Fibroblast of lung (primary cell): ENCODE data around the gene KCTD15.

ENCODE experiments used
- EZH2 ChIP-seq: IDR thresholded peaks from 2 replicates; pipeline ENCODE4 v1.5.1; 2012; ENCODE audit warnings: low read length, control low read depth, mild to moderate bottlenecking; ENCODE audit errors: missing control alignments
- TF ChIP-seq, protein P1 (sequence below), 2 donors: IDR thresholded peaks in 1 of 2; conservative IDR thresholded peaks in 1 of 2; 1 replicate in 1 of 2; 2 replicates in 1 of 2; pipeline ENCODE4 v1.5.1; 2011 to 2012; ENCODE audit warnings: low read length in 2 of 2, control low read depth in 1 of 2, inconsistent platforms in 1 of 2, low read depth in 1 of 2, mild to moderate bottlenecking in 1 of 2

GRCh38 chr19:33772858-33773180 lies 23.9 kb upstream of the KCTD15 start:
- TF ChIP-seq, protein P1, sequence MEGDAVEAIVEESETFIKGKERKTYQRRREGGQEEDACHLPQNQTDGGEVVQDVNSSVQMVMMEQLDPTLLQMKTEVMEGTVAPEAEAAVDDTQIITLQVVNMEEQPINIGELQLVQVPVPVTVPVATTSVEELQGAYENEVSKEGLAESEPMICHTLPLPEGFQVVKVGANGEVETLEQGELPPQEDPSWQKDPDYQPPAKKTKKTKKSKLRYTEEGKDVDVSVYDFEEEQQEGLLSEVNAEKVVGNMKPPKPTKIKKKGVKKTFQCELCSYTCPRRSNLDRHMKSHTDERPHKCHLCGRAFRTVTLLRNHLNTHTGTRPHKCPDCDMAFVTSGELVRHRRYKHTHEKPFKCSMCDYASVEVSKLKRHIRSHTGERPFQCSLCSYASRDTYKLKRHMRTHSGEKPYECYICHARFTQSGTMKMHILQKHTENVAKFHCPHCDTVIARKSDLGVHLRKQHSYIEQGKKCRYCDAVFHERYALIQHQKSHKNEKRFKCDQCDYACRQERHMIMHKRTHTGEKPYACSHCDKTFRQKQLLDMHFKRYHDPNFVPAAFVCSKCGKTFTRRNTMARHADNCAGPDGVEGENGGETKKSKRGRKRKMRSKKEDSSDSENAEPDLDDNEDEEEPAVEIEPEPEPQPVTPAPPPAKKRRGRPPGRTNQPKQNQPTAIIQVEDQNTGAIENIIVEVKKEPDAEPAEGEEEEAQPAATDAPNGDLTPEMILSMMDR (conservative IDR thresholded peaks at IDR 0.05 in 1 of 2, IDR thresholded peaks at IDR 0.05 in 1 of 2; ENCODE audit: low read depth in 1 of 2, low read length in 2 of 2) = no peak
- no peak for TF ChIP-seq EZH2
